Stimulated activated CD4-positive, alpha-beta T cell treated with anti-CD3 and anti-CD28 coated beads, Interleukin-4, amount 100 ng/mL, for 24 hours (primary cell): Measurements from ENCODE around the gene PHETA2.
A peak's percentile ranks its signal among the peaks of the same experiment; 100 is the strongest.

Experiments used
- DNase-seq: peaks from one replicate; pipeline ENCODE4 v3.0.0-alpha.2; 2020

Gene PHETA2, protein sequence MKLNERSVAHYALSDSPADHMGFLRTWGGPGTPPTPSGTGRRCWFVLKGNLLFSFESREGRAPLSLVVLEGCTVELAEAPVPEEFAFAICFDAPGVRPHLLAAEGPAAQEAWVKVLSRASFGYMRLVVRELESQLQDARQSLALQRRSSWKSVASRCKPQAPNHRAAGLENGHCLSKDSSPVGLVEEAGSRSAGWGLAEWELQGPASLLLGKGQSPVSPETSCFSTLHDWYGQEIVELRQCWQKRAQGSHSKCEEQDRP

GRCh38 chr22:42074132-42074811 is at the start of gene PHETA2:
TSS of gene PHETA2 (plus strand) at chr22:42074248. CDS start at chr22:42077294, 3,046 bp downstream.
- DNase-seq = peak; percentile 57

- no peak for DNase-seq
Observed at GRCh38 chr22:42025421-42025820, 48.6 kb upstream of the PHETA2 start.

DNA sequence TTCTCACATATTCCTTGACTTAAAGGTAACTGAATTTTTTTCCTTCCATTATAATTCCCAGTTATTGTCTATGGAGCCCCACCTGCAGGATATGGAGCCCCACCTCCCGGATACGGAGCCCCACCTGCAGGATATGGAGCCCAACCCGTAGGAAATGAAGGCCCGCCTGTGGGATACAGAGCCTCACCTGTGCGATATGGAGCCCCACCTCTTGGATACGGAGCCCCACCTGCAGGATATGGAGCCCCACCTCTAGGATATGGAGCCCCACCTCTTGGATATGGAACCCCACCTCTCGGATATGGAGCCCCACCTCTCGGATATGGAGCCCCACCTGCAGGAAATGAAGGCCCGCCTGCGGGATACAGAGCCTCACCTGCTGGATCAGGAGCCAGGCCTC is 47.3 kb upstream of the PHETA2 start:
- no peak for DNase-seq

- DNase-seq = no peak
Observed at GRCh38 chr22:42033263-42034181, 40.5 kb upstream of the PHETA2 start.

DNA sequence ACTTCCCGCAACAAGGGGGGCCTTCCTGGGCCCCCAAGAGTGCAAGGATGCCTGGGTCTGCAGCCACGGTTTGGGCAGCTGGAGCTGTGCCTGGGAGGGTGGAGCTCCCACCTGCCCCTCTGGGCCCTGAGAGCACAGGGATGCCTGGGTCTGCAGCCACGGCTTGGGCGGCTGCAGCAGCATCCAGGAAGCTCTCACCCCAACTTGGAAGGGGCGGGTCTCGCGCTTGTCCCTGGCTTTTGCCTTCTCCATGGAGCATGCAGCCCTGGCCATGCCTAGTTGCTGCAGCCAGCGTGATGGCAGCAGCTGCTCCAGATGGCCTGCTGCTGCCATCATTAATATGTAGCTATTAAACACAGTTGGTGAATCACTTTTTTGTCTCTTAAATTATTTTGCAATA is 38.8 kb upstream of the PHETA2 start:
- DNase-seq = no peak

- no peak for DNase-seq
Observed at GRCh38 chr22:42039271-42039670, 34.8 kb upstream of the PHETA2 start.

- no peak for DNase-seq
Observed at GRCh38 chr22:42041784-42042183, 32.3 kb upstream of the PHETA2 start.

DNA sequence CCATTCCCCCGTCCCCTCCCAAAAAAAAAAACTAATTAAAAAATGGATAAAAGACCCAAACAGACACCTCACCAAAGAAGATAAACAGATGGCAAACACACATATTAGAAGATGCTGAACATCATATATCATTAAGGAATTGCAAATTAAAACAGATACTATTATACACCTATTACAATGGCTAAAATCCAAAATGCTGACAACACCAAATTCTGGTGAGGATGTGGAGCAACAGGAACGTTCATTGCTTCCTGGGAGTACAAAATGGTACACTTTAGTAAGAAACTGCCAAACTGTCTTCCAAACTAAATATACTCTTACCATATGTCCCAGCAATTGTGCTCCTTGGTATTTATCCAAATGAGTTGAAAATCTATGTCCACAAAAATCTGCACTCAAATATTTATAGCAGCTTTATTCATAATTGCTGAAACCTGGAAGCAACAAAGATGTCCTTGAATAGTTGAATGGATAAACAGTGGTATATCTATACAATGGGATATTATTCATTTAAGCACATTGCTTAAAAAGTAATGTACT is 23.3 kb upstream of the PHETA2 start:
- no peak for DNase-seq

DNA sequence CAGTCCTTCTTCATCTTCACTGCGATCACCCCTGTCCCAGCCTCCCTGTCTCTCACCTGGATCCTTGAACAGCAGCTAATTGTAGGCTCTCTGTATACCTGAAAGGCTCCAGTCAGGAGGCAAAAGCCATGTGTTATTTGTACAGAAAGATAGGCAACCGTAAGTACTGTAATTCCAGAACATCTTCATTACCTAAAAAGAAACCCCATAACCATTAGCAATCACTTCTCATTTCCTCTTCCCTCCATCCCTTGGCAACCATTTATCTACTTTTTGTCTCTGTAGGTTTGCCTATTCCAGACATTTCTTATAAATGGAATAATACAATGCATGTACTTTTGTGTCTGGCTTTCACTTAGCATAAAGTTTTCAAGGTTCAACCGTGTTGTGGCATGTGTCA is 21.3 kb upstream of the PHETA2 start:
- DNase-seq = no peak

GRCh38 chr22:42056757-42057511 is 17.1 kb upstream of the PHETA2 start:
- no peak for DNase-seq

DNA sequence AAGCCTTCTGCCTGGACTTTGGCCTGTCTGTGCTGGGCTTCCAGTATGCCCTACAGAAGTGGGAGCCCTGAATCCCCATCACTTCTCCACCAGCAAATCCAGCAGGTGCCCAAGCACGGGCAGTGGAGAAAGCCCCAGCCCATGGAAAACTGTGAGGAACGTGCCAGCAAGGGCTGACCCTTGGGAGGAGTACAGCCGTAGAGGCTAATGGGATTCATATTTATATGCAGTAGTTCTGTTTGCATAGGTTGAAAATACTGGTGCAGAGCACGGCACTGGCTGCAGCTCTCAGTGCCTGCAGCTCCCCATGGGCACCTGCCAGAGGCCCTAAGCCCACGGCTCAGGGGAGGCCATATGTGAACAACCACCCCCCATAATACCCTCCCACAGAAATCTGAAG is 13.6 kb upstream of the PHETA2 start:
- DNase-seq = no peak

- DNase-seq = no peak
Observed at GRCh38 chr22:42061041-42061440, 13.0 kb upstream of the PHETA2 start.

GRCh38 chr22:42062506-42063170 is 11.4 kb upstream of the PHETA2 start:
- DNase-seq = no peak

- DNase-seq = no peak
Observed at GRCh38 chr22:42064629-42065028, 9.4 kb upstream of the PHETA2 start.

GRCh38 chr22:42065438-42066125 is 8.5 kb upstream of the PHETA2 start:
- no peak for DNase-seq

- DNase-seq = no peak
Observed at GRCh38 chr22:42066126-42066761, 7.8 kb upstream of the PHETA2 start.

- no peak for DNase-seq
Observed at GRCh38 chr22:42066937-42067336, 7.1 kb upstream of the PHETA2 start.

DNA sequence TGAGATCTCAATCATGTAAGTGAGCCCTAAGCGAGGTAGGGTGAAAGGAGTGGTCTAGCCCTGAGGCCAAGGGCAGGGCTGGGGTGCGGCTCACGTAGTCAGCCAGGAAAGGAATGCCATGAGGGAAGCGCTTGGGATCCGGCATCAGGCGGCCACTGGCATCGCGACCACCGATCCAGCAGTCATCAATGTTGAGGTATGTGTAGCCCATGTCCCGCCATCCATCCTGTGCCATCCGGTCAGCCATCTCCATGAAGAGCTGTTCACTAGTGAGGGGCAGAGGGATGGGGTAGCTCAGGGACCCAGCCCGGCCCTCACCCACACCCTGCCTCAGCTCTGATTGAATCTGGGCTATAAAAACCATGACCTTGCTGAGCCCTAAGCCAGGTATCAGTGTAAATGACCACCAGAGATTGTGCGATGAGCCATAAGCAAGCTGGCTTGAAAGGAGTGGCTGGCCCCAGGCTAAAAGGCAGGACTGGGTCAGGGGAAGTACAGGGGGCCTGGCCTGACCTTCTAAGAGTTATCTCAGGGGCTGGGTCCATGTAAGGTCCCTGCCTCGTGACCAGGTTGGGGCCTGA is 6.3 kb upstream of the PHETA2 start:
- DNase-seq = no peak

DNA sequence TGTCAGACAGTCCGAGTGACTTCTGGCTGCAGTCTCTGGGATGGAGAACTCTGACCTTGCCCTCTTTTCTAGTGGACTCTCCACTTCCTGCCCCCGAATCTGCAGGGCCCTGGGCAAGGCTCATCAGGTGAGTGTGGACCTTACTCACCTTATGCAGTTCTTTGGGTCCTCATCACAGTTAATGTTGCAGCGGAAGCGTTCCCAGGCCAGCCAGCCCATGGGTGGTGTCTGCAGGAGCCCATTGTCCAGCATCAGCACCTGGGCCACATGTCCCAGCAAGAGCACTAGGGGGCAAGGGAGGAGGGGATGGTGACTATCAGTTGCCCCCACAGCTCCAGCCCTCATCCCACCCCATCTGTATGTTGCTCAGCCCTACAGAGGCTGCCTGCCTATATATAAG is 5.8 kb upstream of the PHETA2 start:
- DNase-seq = no peak

GRCh38 chr22:42069801-42070516 is 4.1 kb upstream of the PHETA2 start:
- no peak for DNase-seq
